SJSA1 (cell line): Measurements from ENCODE around the gene NPW. TPM values are rescaled to one million over a fixed set of nuclear protein-coding genes. Genes with fewer than 3 reads are reported as not detected.
A peak's percentile ranks its signal among the peaks of the same experiment; 100 is the strongest.

Experiments used
- DNase-seq, 2 experiments: peaks; one replicate each; pipeline ENCODE4 v3.0.0-alpha.2; 2015 to 2020; ENCODE audit warnings: low spot score in 2 of 2, low read depth in 1 of 2
- H3K27ac ChIP-seq: fragments of 250-450 bp; sonication (Bioruptor Pico); 2 replicates; pipeline ENCODE4 v1.5.1; 2020; ENCODE audit warnings: mild to moderate bottlenecking, moderate library complexity
- H3K27me3 ChIP-seq: fragments of 250-450 bp; sonication (Bioruptor Pico); replicated peaks from 2 replicates; pipeline ENCODE4 v1.5.1; 2020; ENCODE audit warnings: mild to moderate bottlenecking, moderate library complexity
- H3K36me3 ChIP-seq: fragments of 250-450 bp; sonication (Bioruptor Pico); 2 replicates; pipeline ENCODE4 v1.5.1; 2020; ENCODE audit warnings: mild to moderate bottlenecking
- H3K4me1 ChIP-seq: fragments of 250-450 bp; sonication (Bioruptor Pico); replicated peaks from 2 replicates; pipeline ENCODE4 v1.6.1; 2021; ENCODE audit warnings: mild to moderate bottlenecking
- H3K4me3 ChIP-seq: fragments of 250-450 bp; sonication (Bioruptor Pico); 2 replicates; pipeline ENCODE4 v1.5.1; 2020; ENCODE audit warnings: mild to moderate bottlenecking
- H3K9me3 ChIP-seq: fragments of 250-450 bp; sonication (Bioruptor Pico); replicated peaks from 2 replicates; pipeline ENCODE4 v1.5.1; 2020; ENCODE audit warnings: mild to moderate bottlenecking
- total RNA-seq: library from RNA; depleted of rRNA; stranded (reverse); fragments of >200 nt; shearing (Covaris generic); gene quantifications from 2 replicates; pipeline ENCODE4 v1.2.3, GENCODE V29; 2014

Gene NPW
- total RNA-seq, 1 experiment from 2014 or later, result not detected

DNA sequence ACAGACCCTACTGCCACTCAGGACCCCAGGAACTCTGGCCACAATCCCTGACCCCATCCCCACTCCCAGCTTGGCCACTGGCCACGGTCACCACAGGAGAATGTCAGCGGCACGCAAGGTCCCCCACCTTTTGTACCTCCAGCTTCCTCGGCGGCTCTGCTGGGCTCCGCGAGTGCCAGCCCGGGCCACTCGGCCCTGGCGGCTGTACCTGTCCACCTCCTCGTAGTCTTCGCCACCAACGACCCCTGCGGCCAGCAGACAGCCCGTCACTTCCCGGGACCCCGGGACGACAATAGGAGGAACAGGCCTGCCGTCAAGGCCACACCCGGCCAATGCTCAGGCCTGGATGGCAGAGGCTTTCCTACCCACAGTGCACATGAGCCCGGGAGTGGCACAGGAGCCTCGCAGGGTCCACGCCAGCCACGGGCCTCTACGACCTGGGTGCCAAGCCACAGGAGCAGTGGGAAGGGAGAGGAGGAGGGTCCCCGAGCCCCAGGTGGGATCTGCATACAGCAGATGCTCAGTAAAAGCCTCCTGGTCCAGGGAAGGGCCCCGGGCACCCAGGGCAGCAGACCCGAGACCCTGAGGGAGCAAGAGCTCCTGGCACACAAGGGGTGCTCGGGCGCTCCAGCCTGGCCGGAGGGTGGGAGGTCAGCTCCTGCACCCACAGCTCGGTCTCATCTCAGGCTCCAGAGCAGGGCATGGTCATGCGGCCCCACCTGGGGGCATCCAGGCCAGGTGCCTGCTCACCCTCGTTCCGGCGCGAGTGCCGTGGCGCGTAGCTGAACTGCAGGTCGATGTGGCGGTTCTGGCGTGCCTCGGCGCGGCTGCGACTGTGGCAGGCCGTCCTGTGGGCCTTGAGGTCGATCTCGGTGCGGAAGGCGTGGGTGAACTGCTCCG, 17.9 kb upstream of the NPW start:
- Histone ChIP-seq H3K4me3 (no peak overlapping the region), H3K36me3 (peaks cover 88% of the 10 kb centered on the region), H3K4me1 (peaks cover 25% of the 10 kb centered on the region), H3K9me3 (no peaks in the 10 kb centered on the region), H3K27me3 (no peaks in the 10 kb centered on the region), H3K27ac (no peak overlapping the region)
- no peak for DNase-seq

DNA sequence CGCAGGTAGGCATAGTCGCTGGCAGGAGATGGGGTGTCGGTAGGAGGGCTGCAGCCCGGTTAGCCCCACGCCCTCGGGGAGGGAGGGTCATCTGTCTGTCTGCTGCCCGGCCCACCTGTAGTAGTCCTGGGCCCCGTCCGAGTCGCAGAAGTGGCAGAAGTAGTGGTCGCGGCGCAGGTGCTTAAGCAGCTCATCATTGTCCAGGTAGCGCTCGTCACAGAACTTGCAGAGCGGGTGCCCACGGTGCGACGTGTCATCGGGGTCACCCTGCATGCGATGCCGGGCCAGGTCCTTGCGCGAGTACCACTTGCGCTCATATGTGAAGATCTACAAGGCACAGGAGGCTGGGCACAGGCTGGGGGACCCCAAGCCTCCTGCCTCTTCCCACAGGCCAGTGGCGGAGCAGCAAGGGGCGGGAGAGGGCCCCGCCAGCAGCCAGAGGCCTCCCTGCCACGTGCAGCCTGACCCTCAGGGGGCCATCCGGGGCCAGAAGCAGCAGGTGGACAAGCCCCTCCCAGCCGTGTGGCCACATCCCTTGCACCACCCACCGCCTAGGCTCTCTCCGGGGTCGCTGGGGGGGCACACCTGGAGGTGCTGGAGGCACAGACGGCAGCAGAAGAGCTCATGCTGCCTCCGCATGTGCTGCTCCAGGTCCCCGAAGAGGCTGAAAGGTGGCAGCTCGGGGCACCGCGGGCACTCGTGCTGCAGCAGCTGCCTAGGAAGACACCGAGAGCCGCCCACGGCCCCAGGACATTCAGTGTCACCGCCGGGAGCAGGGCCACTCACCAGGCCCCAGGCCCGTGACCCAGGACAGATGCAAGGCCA, 17.0 kb upstream of the NPW start:
- no peak overlapping the region for H3K27ac ChIP-seq
- no peak for DNase-seq
- H3K4me3 ChIP-seq, result no peak overlapping the region
- H3K4me1 ChIP-seq, result peaks cover 21% of the 10 kb centered on the region
- peaks cover 88% of the 10 kb centered on the region for H3K36me3 ChIP-seq
- no peaks in the 10 kb centered on the region for H3K27me3 ChIP-seq
- no peaks in the 10 kb centered on the region for H3K9me3 ChIP-seq

DNA sequence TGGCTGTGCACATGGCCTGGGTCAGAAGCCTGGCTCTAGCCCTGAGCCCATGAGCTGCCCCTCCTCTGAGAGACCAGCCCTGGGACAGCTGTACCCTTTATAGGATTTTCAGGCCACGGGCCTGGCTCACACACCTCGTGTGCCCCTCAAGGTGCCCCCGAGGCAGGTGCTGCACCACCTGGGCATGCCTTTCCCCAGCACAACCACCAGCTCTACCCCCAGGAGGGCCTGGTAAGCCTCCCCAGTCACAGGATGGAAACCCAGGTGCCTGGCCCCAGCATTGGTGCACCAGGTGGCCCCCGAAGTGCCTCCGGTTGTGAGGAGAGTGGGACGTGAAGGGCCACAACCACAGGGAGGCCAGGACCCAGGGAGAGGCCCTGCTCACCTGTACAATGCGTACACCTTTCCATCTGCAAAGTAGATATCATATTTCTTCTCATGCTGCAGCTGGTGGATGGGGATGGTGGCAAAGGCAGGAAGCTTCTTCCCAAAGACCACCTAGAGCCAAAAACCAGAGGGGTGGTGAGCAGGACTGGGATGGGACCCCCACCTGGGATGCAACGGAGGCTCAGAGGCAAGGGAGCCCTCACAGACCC, 16.3 kb upstream of the NPW start:
- H3K36me3 ChIP-seq, result peaks cover 90% of the 10 kb centered on the region
- DNase-seq, result no peak
- H3K27ac ChIP-seq, result no peak overlapping the region
- H3K4me3 ChIP-seq, result no peak overlapping the region
- H3K27me3 ChIP-seq, result no peaks in the 10 kb centered on the region
- H3K4me1 ChIP-seq, result peaks cover 22% of the 10 kb centered on the region
- H3K9me3 ChIP-seq, result no peaks in the 10 kb centered on the region

DNA sequence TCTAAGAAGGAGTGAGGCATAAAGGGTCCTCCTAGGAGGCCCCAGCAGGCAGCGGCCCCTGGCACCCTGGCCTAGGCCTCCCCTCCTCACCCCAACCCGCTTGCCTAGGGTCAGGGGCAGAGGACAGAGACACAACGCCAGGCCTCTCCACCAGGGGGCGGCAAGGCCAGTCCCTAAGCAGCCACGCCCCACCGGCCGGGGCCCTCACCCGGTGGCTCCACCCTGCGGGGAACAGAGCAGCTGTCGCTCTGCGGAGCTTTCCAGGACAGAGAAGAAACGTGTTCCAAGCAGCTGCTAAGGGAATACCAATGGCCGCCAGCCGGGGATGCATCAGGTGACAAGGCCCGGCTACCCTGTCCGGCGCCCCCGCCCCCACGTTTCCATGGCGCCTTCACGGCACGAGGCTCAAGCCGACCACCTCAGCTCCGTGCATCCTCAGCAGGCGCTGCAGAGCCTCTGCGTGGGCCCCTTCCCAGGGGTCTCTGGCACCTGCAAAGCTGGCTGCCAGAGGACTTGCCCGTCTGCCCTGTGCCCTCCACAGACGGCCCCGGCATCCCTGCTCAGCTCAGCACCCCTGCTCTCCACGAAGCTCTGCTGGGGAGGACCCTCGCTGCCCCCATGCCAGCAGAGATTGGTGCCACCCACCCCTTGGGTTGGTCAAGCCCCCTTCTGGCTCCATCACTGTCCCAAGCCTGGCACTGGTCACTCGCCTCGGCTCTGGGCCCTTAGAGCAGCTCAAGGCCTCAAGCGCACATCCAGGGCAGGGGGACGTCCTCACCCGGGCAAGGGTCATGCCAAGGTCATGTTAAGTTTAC, 15.6 kb upstream of the NPW start:
- peaks cover 25% of the 10 kb centered on the region for H3K4me1 ChIP-seq
- H3K9me3 ChIP-seq, result peaks cover under 1% of the 10 kb centered on the region; the same call in 1 of the 2 replicates
- H3K27me3 ChIP-seq, result no peaks in the 10 kb centered on the region
- H3K36me3 ChIP-seq, result peaks cover 90% of the 10 kb centered on the region
- no peak overlapping the region for H3K27ac ChIP-seq
- no peak overlapping the region for H3K4me3 ChIP-seq
- peak; percentile 75 to 96 for DNase-seq

DNA sequence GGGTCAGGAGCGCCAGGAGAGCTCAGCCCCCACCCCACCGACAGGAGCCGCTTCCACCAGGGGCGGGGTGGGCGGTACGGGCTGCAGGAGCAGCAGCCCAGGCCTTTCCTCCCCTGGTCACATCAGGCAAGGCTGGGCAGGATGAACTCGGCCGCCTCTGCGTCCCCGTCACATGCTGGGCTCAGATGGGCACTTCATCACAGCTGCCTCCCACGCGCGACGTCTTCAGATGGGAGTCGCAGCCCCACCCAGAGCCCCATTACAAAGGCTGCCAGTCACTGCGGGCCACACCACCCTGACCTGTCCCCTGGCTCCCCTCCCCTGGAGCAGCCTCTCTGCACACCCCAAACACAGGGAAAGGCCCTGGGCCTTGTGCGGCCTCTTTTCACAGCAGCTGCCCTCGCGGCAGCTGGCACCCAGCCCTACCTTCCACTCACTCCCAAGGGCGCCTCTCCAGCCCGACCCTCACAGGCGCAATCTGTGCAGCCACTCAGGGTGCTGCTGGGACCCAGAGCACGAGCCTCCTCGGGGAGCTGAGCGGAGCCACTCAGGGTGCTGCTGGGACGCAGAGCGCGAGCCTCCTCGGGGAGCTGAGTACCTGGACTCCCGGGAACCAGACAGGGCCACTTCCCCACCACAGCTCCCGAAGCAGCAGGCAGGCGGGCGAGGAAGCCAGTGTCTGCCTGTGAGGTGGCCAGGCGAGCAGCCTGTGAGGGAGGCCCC, 14.6 kb upstream of the NPW start:
- no peak overlapping the region for H3K27ac ChIP-seq
- no peaks in the 10 kb centered on the region for H3K27me3 ChIP-seq
- H3K4me3 ChIP-seq, result no peak overlapping the region
- H3K4me1 ChIP-seq, result peaks cover 31% of the 10 kb centered on the region
- H3K9me3 ChIP-seq, result peaks cover 4% of the 10 kb centered on the region; the same call in 1 of the 2 replicates
- H3K36me3 ChIP-seq, result peaks cover 86% of the 10 kb centered on the region
- no peak for DNase-seq

DNA sequence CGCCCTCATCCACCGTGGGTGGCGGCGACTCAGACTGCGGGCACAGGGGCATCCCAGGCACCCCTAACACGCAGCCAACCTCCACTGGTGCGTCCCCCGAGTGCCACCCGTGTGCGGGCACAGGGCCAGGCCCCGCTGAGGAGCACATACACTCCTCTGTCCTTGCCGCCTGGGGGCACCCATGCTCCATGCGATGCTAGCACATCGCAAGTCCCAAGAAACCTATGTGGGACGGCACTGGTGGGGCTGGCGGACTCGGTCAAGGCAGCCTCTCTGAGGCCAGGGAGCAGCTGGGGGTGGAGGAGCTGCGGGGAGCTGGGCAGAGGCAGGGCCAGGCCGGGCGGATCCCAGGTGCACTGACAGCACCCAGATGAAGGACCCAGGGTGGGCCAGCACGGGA, 13.9 kb upstream of the NPW start:
- no peak overlapping the region for H3K27ac ChIP-seq

DNA sequence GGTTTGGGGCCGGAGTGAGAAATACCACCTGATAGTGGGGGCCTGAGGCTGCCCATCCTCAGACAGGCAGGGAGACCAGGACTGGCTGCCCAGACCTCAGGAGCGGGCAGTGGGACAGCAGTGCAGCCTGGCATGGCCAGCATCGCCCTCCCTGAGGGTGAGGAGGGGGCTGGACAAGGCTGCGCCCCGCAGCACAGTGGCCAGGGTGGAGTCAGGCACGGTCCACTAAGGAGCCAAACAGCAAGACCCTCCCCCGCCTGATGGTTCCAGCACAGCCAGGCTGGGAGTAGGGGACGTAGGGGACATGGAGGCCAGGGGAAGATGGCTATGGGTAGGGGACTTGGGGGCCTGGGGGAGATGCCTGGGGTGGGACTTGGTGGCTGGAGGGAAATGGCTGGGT, 13.3 kb upstream of the NPW start:
- peaks cover 4% of the 10 kb centered on the region; the same call in 1 of the 2 replicates for H3K9me3 ChIP-seq
- no peak overlapping the region for H3K27ac ChIP-seq
- peaks cover 39% of the 10 kb centered on the region for H3K4me1 ChIP-seq
- DNase-seq, result no peak
- no peaks in the 10 kb centered on the region for H3K27me3 ChIP-seq
- no peak overlapping the region for H3K4me3 ChIP-seq
- H3K36me3 ChIP-seq, result peaks cover 72% of the 10 kb centered on the region

More for the DNA sequence above, 13.9 kb upstream of the NPW start:
- Histone ChIP-seq H3K4me3 (no peak overlapping the region), H3K9me3 (peaks cover 4% of the 10 kb centered on the region; the same call in 1 of the 2 replicates), H3K27me3 (no peaks in the 10 kb centered on the region), H3K36me3 (peaks cover 79% of the 10 kb centered on the region), H3K4me1 (peaks cover 38% of the 10 kb centered on the region)
- no peak for DNase-seq

DNA sequence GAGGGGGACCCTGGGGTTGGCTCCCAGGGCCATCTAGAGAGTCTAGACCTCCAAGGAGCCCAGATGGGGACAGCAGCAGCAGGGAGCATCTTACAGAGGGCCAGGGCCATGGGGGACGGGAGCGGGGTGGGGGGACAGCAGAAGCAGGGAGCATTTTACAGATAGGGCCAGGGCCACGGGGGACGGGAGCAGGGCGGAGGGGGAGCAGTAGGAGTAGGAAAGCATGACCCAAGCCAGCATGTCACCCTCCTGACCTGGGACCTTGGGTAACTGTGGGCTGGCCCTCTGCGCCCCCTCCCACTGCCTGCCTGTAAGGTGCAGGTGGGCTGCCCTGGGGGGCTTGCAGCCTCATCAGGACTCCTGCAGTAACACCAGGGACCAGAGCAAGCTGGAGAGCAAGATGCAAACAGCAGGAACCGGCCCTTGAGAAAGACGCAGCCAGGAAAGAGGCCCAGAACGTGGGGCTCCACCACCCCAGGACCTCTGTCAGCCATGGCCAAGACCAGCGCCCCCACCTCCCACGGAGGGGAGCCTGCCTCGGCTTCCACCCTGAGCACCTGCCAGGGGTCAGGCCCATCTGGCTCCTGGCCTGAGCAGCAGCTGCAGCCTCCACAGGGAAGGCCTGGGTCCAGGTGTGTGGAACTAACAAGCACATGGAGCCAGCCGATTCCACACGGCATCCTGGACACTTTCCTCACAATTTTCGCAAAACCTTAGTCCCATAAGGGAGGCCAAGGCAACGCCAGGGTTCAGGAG, 12.3 kb upstream of the NPW start:
- DNase-seq, result no peak
- H3K36me3 ChIP-seq, result peaks cover 63% of the 10 kb centered on the region
- H3K27me3 ChIP-seq, result no peaks in the 10 kb centered on the region
- H3K27ac ChIP-seq, result no peak overlapping the region
- peaks cover 39% of the 10 kb centered on the region for H3K4me1 ChIP-seq
- peaks cover 4% of the 10 kb centered on the region; the same call in 1 of the 2 replicates for H3K9me3 ChIP-seq
- no peak overlapping the region for H3K4me3 ChIP-seq

DNA sequence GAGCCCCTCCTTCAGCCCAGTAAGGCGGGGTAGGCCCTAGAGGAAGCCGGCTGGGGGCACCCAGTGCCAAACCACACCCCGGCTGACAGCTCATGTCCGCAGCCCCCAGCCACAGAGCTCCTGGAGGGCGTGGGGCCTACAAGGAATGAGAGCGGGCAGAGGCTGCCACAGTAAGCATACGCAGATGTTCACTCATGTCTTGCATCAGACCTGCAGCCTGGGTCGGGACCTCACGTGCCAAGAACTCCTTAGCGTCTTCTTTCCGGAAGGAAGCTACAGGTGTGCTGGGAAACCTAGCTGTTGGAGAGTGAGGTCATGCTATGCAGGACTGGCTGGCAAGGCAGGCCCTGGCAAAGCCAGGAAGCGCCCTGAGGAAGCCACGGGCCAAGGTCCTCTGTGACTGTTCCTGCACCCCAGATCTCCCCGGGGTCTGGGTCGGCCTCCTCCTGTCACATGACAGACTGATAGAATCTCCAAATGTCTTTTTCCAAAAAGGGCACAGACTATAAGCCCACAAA, 11.5 kb upstream of the NPW start:
- Histone ChIP-seq H3K36me3 (peaks cover 55% of the 10 kb centered on the region), H3K4me1 (peaks cover 39% of the 10 kb centered on the region), H3K9me3 (peaks cover 4% of the 10 kb centered on the region; the same call in 1 of the 2 replicates)

DNA sequence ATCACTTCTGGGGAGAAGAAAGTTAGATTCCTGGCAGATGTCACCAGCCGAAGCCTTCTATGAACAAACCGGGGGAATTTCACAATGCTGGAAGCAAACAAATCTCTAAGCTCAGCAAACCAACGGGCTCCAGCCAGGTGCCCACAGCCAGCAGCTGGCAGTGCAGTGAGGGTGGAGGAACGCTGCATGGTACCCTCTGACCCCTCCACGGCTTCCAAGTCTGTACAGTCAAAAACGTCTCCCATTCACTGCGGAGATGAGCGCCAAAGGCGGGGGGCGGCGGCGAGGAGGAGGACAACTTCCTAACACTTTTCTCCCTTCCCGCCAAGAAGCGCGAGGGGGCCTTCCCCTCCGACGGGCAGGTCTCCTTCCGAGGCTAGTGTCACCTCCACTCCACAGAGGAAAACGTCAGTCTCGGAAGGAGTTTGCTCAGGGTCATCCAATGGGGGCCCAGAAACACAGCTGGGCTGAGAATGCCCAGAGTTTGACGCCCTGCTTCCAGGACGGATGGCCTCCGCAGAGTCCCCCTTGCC, 10.9 kb upstream of the NPW start:
- no peak for DNase-seq
- Histone ChIP-seq H3K9me3 (peaks cover 4% of the 10 kb centered on the region; the same call in 1 of the 2 replicates), H3K4me3 (peak overlapping the region; percentile 100), H3K27me3 (no peaks in the 10 kb centered on the region), H3K36me3 (peaks cover 48% of the 10 kb centered on the region), H3K4me1 (peaks cover 39% of the 10 kb centered on the region), H3K27ac (peak overlapping the region; percentile 91)

More for the DNA sequence above, 11.5 kb upstream of the NPW start:
- Histone ChIP-seq H3K4me3 (peak overlapping the region; percentile 100), H3K27ac (no peak overlapping the region), H3K27me3 (no peaks in the 10 kb centered on the region)
- no peak for DNase-seq

DNA sequence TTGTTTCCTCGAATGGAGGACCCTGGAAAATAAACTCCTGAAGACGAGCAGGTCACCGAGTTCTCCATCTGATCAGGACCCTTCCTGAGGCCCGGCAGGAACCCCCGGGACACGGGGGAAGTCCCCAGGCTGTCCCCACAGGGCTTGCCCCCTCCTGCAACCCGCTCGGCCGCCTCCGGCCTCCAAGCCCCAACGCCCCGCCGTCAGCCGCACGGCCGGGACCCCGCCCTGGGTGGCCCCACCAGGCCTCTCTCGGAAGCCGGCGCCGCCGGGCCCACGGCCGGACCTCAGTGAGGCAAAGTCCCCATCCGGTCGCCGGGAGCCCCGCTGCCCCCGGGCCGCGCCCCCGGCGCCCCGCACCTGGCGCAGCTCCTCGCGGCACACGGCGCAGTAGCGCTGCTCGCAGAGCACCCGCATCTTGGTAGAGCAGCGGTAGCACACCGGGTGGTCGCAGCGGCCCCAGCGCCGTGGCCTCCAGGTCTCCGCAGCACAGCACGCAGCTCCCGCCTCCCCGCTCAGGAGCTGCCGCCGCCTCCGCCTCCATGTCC, 10.3 kb upstream of the NPW start:
- DNase-seq, result no peak
- H3K36me3 ChIP-seq, result peaks cover 47% of the 10 kb centered on the region
- H3K27me3 ChIP-seq, result no peaks in the 10 kb centered on the region
- peaks cover 35% of the 10 kb centered on the region for H3K4me1 ChIP-seq
- peak overlapping the region; percentile 91 for H3K27ac ChIP-seq
- peaks cover 4% of the 10 kb centered on the region; the same call in 1 of the 2 replicates for H3K9me3 ChIP-seq
- H3K4me3 ChIP-seq, result peak overlapping the region; percentile 100
